Measurements from ENCODE around the gene ARRDC2. TPM values are rescaled to one million over a fixed set of nuclear protein-coding genes. Genes with fewer than 3 reads are reported as not detected.

The ARRDC2 gene
- total and polyA plus RNA-seq, 2 of the 13 experiments (the other 11 are each of a cell fraction or from before 2014, with no cell fraction given), result 2.1 to 3.4 TPM

- Histone ChIP-seq H3K9me3 (ENCODE audit: low read length) (no peaks in the 10 kb centered on the region), H3K27me3 (ENCODE audit: control insufficient read depth in 1 of 2, insufficient read depth in 2 of 2, low read length in 2 of 2) (peaks cover 4 to 49% of the 10 kb centered on the region in 2 experiments; a peak in 4 of 5 replicates), H3K9ac (ENCODE audit: insufficient read depth, low read depth, low read length) (no peak overlapping the region), H3K4me1 (ENCODE audit: insufficient read depth, low read length) (peaks cover 10% of the 10 kb centered on the region; the same call in 1 of the 2 replicates), H2AFZ (ENCODE audit: low read length) (no peak overlapping the region), H3K27ac (ENCODE audit: extremely low read length, insufficient read depth, low read length) (no peak overlapping the region), H3K79me2 (ENCODE audit: insufficient read depth, low read length) (no peaks in the 10 kb centered on the region), H3K36me3 (replicated peaks in 1 of 2; ENCODE audit: control insufficient read depth in 1 of 2, insufficient read depth in 2 of 2, low read length in 2 of 2) (no peaks in the 10 kb centered on the region), H4K20me1 (ENCODE audit: insufficient read depth, low read length) (no peaks in the 10 kb centered on the region), H3K4me2 (ENCODE audit: low read depth, low read length) (no peak overlapping the region), H3K4me3 (replicated peaks in 1 of 3; ENCODE audit: insufficient read depth in 1 of 3, low read depth in 2 of 3, low read length in 3 of 3) (no peak overlapping the region)
- no TSS peak for BruUV-seq (replicated peaks)
- POLR2A ChIA-PET, result no interaction called here
- 5% methylated on average over 3 of the region's 13 CpGs for WGBS (ENCODE audit: low lambda C conversion rate)
- FAIRE-seq (no peak), DNase-seq (ENCODE audit: low spot score) (no peak), ATAC-seq (no peak)
- in situ Hi-C loops (cut with HindIII; ENCODE audit: extremely low pct_ligation_motif_present, low pct_unique_long_range_greater_than_20kb) (no loop called here), intact Hi-C loops (cut with micrococcal nuclease; ENCODE audit: unreplicated experiment) (no loop called here)
- CTCF ChIA-PET (ENCODE audit: low intra/inter-chr PET ratio, low total read pairs), result no interaction called here
- no peak for TF ChIP-seq POGK (CRISPR knock-in tag; conservative IDR thresholded peaks at IDR 0.05)
- TF ChIP-seq, protein P1, sequence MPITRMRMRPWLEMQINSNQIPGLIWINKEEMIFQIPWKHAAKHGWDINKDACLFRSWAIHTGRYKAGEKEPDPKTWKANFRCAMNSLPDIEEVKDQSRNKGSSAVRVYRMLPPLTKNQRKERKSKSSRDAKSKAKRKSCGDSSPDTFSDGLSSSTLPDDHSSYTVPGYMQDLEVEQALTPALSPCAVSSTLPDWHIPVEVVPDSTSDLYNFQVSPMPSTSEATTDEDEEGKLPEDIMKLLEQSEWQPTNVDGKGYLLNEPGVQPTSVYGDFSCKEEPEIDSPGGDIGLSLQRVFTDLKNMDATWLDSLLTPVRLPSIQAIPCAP (CRISPR knock-in tag; IDR thresholded peaks at IDR 0.05; ENCODE audit: low read depth), result no peak
- TF ChIP-seq, protein P2, sequence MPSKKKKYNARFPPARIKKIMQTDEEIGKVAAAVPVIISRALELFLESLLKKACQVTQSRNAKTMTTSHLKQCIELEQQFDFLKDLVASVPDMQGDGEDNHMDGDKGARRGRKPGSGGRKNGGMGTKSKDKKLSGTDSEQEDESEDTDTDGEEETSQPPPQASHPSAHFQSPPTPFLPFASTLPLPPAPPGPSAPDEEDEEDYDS (CRISPR knock-in tag; IDR thresholded peaks at IDR 0.05), result no peak
Measured at GRCh38 chr19:17963936-17964691, 43.9 kb upstream of the ARRDC2 start.
